HG03103 (cell line): ENCODE data around the gene KLHL6.
"Not testable (repeated sequence)": the region's sequence is repeated elsewhere in the genome, so short reads cannot be mapped to it uniquely, and the experiment has no call there.

ENCODE experiments used
- ATAC-seq: cut with Tn5 transposase; IDR thresholded peaks from one replicate; pipeline ENCODE4 v1.9.1; 2021; ENCODE audit warnings: low read depth; ENCODE audit not compliant: unreplicated experiment

KLHL6 gene

GRCh38 chr3:183460081-183461055 is 95.1 kb downstream of the KLHL6 start:
- ATAC-seq, result no peak

- ATAC-seq, result no peak
Observed at GRCh38 chr3:183455089-183455488, 100.4 kb downstream of the KLHL6 start.

DNA sequence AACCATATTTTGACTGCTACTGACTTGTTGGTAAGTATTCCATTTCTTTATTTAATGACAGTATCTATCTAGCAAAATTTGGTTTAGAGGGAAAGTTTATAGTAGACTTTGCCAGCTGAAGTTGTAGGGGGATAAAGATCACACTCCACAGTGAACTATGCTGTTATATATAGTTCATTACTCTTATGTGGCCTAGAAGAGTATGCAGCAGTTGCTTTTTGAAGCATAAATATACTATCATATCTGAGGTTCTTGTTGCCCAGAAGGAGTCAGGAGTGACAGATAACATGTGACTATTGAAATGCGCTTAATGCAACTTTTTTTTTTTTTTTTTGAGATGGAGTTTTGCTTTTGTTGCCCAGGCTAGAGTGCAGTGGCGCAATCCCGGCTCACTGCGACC is 101.4 kb downstream of the KLHL6 start:
- ATAC-seq, result no peak

DNA sequence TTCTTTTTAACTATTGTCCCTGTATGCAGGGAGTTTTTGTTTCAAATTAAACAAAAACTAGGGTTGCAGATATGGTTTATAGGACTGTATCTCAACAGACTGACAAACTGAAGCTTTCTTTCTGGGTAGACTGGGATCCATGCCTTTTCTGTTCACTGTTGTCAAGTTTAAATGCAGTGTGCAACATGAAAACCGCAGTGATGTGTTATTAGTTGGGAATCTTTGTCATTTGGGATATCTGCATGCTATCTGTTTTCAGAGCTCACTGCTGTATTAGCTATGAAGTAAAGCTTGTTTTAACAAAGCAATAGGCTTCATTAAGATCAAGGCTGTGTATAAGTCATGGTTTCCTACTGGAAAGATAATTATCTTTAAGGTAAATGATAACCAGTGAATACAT is 105.7 kb downstream of the KLHL6 start:
- ATAC-seq, result no peak

GRCh38 chr3:183449391-183449790 is 106.1 kb downstream of the KLHL6 start:
- no peak for ATAC-seq

DNA sequence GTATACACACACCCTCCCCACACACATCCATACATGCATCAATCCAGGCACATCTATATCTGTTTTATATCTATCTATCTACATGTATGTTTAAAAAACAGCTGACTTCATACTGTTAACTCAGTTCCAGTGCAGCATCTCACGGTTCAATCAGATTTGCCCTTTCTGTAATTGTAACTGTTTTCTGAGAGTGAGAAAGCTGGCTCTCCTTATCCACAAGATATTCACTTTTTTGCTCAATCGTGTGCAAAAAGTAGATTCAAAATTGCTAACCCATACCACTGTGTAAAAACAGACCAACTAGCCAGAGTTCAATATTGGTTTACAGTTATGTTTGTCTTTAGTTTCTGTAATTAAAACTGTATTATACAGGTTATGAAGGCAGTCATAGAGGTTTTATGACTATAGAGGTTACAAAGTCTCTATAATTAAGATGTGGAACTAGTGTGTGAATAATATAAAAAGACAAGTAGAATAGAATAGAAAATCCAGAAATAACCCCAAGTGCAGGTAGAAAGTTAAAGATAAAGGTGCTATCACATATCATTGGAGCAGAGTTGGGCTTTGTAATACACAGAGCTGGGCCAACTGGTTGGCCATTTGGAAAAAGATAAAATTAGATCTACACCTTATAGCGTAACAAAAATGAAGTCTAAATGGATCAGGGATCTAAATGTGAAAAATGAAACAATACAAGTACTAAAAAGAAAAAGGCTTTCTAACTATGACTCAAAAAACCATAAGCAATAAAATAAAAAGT is 107.0 kb downstream of the KLHL6 start:
- no peak for ATAC-seq

GRCh38 chr3:183447206-183448001 is 108.1 kb downstream of the KLHL6 start:
- peak; percentile 76 for ATAC-seq

DNA sequence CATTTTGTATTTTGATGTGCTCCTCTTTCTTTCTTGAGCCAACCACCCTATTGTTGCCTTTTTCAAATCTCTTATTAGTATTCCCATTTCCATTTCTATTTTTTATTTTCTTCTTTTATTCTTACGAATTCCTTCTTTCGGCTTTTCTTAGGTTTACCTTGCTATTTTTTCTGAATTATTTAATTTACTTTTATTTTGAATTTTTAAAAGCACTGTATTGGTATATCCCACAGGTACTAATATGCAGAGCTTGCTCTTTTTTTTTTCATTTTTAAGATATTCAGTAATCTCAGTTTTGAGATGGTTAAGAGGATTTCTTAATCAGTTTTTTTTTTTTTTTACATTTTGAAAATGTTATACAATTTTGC is 108.7 kb downstream of the KLHL6 start:
- ATAC-seq, result no peak

DNA sequence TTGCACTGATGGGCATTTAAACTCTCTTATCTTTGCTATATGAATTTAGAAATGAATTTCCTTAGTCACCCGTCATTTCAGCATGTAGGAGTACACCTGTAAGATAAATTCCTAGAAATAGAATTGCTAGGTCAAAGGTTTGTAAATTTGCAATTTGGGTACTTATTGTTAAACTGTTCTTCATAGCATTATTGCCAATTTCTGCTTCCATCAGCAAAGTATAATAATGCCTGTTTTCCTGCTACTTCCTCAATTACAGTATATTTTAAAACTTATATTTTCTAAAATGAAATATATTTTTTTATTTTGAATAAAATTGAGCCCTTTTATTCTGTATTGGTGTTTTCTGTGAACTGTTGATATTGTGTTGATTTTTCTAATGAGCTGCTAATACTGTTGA is 110.8 kb downstream of the KLHL6 start:
- ATAC-seq, result no peak

DNA sequence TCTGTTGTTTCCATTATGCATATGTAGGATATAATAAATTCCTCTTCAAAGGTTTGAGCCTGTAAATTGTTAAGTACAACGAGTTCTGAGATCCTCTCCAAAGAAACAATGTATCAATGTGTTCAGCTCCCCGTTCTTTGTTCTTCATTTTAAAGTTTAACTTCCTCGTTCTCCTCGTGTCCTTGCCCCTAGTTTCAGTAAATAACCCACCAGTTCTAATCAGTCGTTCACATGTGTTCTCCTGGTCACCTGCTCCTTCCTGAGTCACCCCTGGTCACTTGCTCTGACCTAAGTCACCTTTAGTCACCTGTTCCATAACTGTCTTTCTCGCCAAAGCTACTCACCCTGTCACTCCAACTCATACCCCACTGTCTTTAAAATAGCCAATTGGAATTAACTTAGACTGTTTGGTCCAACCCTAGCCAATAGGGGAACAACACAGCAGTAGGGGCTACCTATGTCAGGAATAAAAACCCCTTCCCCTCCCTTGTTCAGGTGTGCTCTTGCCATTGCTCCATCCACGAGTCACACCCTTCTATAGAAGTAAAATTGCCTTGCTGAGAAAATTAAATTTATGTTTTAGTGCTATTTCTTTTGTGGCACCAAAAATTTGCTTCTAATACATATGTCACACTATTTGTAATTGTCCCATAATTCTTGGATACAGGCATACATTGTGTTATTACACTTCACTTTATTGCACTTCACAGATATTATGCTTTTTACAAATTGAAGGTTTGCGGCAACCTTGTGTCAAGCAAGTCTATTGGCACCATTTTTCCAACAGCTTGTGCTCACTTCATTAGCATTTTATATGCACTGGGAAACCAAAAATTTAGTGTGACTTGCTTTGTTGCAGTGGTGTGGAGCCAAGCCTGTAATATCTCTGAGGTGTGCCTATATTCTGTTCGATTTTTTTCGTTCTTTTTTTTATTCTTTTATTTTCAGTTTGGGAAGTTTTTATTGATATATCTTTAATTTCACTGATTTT is 111.8 kb downstream of the KLHL6 start:
- no peak for ATAC-seq

- ATAC-seq, result no peak
Observed at GRCh38 chr3:183442994-183443393, 112.5 kb downstream of the KLHL6 start.

- ATAC-seq, result not testable (repeated sequence)
Observed at GRCh38 chr3:183440521-183440920, 115.0 kb downstream of the KLHL6 start.

DNA sequence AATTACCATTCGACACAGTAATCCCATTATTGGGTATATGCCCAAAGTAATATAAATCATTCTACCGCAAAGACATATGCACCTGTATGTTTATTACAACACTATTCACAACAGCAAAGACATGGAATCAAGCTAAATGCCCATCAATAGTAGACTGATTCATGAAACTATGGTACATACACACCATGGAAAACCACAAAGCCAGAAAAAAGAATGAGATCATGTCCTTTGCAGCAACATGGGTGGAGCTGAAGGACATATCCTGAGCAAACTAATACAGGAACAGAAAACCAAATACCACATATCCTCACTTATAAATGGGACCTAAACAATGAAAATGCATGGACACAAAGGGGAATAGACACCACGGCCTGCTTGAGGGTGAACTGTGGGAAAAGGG is 116.0 kb downstream of the KLHL6 start:
- no peak for ATAC-seq

GRCh38 chr3:183438735-183439134 is 116.8 kb downstream of the KLHL6 start:
- no peak for ATAC-seq

- no peak for ATAC-seq
Observed at GRCh38 chr3:183437666-183438564, 117.6 kb downstream of the KLHL6 start.
